Fibroblast of villous mesenchyme (primary cell): Measurements from ENCODE around the gene BCR. TPM values are rescaled to one million over a fixed set of nuclear protein-coding genes. Genes with fewer than 3 reads are reported as not detected.

Experiments used
- DNase-seq: peaks from one replicate; pipeline ENCODE4 v3.0.0-alpha.2; 2010; ENCODE audit warnings: low read depth
- H3K4me3 ChIP-seq: 2 replicates; pipeline ENCODE4 v1.5.1; 2011; ENCODE audit warnings: low read depth, mild to moderate bottlenecking, low read length
- CTCF ChIP-seq: IDR thresholded peaks from 2 replicates; pipeline ENCODE4 v1.5.1; 2012; ENCODE audit warnings: low read depth, mild to moderate bottlenecking, low read length; ENCODE audit not compliant: insufficient read depth
- total RNA-seq: library from RNA; depleted of rRNA; stranded (reverse); fragments of >200 nt; gene quantifications from 2 replicates; pipeline ENCODE4 v1.2.3, GENCODE V29; 2012

The BCR gene
- total RNA-seq, 1 donor: 36.7 TPM

- TF ChIP-seq CTCF: no peak
- DNase-seq: no peak
- no peak overlapping the region for H3K4me3 ChIP-seq
These were observed 10.2 kb downstream of the BCR start for GRCh38 chr22:23190526-23190925.

DNA sequence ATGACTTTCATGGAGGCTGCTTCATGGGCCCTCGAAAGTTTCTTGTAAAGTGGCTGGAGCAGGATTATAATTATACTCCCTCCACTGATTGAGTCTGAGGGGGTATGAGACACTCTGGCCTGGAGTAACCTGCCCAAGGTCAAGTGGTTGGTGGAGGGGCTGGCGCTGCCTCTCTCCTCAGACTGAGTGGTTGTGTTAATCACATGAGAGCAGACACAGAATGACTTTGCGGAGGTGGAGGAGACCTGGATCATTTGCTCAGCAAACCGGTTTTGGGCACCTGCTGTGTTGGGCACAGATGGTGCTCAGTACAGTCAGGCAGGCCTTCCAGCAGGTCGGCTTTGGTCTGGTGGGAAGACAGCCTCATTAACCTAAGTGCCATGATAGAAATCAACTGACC is 11.8 kb downstream of the BCR start:
- no peak for TF ChIP-seq CTCF
- no peak overlapping the region for H3K4me3 ChIP-seq
- no peak for DNase-seq

- TF ChIP-seq CTCF: no peak
- no peak for DNase-seq
These were observed 12.2 kb downstream of the BCR start for GRCh38 chr22:23192558-23192957.

GRCh38 chr22:23193196-23193827 is 13.0 kb downstream of the BCR start:
- no peak for DNase-seq
- no peak for TF ChIP-seq CTCF
- H3K4me3 ChIP-seq: no peak overlapping the region

More at GRCh38 chr22:23192558-23192957, 12.2 kb downstream of the BCR start:
- H3K4me3 ChIP-seq: no peak overlapping the region

DNA sequence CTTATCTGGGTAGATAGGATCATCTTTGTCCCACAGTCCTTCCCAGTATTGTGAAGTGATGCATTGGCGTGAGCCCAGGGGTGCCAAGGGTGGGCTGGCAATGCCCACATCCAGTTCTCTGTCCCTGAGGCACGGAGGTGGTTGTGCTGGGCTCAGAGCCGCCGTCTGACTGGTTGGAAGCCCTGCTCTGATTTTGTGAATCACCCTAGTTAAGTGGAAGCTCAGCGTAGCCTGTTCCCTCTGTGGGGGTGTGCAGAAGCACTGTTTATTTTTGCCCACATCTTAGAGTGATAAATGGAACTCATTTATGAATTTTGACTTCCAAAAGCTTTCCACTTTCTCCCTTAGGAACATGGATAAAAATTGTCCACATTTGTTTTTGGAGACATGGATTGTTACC is 13.6 kb downstream of the BCR start:
- TF ChIP-seq CTCF: no peak
- no peak for DNase-seq
- no peak overlapping the region for H3K4me3 ChIP-seq

GRCh38 chr22:23196165-23196564 is 15.9 kb downstream of the BCR start:
- H3K4me3 ChIP-seq: no peak overlapping the region
- no peak for DNase-seq
- no peak for TF ChIP-seq CTCF

- peak; percentile 65 for DNase-seq
- no peak for TF ChIP-seq CTCF
- no peak overlapping the region for H3K4me3 ChIP-seq
These were observed 17.5 kb downstream of the BCR start for GRCh38 chr22:23197836-23198235.
